ENCODE results near the gene NTRK2.

Gene NTRK2

DNA sequence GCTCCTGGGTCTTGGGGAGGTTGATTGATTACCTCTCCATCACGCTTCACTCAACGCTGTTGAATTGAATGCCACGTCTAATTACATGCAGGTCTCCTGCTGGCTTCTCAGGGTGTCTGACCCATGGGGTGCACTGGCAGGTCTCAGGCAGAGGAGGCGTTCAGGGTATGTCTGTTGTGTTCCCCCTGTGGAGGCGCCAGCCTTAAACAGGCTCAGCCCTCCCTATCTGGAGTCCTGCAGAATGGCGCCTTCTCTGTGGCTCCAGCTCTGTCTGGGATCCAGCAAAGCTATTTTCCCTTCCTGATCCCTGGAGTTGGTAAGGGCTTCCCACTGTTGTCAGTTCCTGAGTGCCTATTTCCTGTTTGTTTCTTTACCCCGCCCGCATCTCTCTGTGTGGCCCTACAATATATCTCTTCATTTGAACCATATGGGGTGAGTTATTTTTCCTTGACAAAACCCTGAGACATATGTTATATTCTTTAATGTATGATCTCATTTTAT is 150.0 kb downstream of the NTRK2 start:
- no peak for DNase-seq (ENCODE audit: low spot score)

DNA sequence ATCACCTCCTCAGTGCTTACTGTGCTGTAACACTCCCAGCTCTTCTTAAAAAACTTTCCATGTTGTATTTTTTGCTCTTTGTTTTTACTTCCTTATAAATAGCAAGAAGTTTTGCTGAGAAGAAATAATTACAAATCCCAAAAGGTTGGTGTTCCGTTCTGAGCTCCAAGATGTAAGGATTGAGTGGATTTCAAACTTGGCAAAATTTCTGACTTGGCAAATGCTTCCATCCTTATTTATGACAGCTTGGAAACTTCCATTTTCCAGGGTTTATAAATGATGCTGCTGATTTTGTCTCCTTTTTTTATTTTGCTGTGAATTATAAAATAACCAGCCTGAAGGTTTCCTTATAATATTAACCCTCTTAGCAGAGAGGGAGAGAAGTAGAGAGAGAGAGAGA is 151.9 kb downstream of the NTRK2 start:
- no peak for DNase-seq (ENCODE audit: low spot score)

DNA sequence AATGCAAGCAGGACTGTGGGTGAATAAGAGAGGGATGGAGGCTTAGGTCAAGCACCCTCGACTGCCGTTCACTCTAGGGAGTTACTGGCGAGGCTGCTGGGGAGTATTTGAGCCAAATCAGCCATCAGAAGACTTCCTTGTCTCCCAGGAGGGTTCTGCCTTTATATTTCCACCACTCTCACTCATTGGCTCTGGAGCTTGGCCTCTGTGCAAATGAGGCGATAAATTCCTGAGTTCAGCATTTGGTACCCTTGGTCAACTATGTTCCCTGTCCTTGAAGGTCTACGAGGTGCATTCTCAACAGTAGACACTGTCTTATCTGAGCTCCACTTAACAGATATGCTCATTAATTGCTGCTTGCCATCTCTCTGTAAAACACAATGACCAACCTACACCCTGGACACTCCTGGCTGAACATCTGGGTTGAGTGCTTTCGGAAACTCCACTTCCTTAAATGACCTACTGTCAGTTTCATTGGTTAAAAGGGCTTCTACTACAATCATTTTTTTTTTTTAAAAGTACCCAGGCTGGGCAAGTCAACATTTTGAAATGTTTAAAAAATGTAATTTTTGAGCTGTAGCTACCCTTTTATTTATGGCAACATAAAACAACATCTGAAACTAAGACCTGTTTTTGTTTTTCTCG is 153.2 kb downstream of the NTRK2 start:
- DNase-seq (ENCODE audit: low spot score) = no peak

DNA sequence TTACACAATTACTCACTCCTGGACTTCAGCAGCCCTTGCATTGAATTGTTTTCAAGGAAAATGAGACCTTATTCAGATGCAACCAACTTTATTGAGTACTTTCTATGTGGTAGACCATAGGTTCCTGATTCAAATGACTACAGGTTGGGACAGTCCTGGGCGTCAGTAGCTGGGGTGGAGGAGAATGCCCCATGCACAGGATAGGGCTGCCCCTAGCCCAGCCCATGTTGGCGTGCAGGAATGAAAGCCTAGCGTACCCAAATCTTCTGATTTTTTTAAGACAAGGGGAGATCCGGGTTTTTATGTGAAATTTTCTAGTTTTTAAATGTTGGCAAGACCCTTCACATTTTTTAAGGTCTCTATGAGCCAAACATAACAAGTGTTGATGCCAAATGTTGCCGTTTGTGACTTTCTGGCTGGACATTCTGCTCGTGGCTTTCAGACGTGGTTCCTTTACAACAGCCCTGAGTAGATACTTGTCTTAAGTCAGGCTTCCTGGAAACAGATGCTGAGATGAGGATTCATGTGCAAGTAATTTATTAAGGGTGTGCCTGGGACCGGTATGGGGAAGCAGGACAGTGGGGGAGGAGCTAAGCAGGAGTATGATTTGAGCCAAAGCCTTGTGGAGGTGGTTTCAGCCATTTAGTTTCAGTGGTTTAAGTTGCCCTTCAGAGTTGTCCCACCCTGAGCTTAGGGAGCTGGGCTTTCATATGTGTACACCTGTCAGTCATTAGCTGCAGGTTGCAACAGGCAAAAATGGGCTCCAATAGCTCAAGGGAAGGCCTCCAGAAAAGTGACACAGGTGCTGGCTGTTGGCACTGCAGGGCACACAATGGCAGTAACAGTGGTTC is 154.1 kb downstream of the NTRK2 start:
- DNase-seq (ENCODE audit: low spot score) = no peak

DNA sequence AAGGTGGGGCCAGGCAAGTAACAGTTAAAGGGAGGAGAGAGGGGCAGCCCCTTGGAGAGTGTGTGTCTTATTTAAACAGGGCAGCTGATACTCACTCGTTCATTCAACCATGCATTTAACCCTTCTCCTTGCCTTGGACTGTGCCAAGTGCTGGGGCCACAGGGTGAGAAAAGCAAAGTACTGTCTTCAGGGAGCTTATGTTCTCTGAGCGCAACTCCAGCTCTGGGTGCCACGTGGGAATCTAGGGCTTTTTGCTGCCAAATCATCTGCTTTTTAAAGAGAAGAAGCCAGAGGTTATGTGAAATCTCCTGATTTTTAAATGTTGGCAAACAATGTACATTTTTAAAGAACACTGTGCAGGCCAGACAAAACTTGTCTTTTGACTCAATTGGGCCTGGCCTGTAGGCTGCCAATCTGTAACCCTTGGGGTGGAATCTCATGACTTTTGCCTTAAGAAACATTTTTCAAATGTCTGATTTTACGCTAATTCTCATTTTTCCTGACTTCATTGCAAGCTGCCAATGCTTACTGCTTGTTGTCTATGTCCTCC is 157.8 kb downstream of the NTRK2 start:
- no peak for DNase-seq (ENCODE audit: low spot score)

DNA sequence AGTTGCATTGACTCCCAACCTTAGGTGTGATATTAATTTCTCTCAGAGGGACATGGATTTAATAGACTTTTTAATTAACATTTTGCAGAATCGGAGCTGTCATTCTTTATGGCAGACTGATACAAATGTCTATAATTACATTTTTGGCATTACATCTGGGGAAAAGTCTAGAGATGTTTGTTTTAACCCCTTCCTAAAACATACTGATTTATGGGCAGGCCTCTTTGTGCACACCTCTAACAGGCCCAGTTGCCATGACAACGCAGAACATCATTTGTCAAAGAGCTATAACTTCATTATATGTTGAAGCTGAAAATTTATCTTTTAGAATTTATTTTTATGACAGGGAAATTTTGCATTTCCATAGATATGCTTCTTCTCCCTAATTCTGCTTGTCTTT is 158.5 kb downstream of the NTRK2 start:
- no peak for DNase-seq (ENCODE audit: low spot score)

DNA sequence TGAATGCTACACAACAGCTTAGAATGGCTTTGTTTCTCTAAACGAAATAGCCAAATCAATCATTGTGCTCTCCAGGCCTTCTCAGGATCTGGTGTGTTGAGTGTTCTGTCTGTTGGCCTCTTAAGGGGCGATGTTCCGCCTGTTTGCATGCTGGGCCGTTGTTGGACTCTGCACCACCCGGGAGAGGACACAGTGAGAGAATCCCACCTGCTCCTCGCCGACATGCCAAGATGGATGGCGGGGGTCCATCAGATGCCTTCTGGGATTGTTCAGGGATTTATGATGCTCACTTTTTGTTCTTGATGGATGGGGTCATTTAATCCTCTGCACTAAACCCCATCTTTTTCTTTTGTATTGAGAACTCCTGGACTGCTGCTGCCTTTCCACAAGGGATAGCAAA is 159.9 kb downstream of the NTRK2 start:
- no peak for DNase-seq (ENCODE audit: low spot score)

DNA sequence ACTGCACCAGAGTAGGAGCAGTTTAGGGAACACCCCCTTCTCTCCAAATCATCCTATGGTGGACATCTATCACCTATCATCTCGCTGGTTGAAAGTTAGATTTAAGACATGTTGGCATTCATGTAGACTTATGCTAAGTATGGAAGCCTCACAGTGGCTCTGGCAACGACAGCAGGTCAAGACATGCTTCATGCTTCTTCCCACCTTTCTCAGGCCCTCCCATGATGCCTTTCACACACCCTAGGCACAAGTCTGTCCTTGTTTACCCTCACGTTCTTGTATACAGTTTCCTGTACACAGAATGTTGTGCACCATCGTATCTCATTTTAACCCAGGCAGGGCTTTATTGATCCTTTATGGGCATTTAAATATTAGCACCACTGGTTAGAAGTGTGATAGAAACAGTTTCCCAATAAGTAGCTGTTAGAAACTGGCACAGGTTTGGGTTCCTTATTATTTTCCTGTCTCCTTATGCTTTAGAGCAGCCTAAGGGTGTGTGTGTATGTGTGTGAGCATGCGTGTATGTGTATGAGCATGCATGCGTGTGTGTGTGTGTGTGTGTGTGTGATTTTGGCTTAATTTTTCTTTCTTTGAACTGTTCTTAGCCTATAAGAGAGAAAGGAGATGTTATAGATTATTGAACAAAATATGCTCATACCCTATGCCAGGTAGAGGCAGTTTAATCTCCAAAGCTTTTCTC is 160.6 kb downstream of the NTRK2 start:
- DNase-seq (ENCODE audit: low spot score) = no peak

DNA sequence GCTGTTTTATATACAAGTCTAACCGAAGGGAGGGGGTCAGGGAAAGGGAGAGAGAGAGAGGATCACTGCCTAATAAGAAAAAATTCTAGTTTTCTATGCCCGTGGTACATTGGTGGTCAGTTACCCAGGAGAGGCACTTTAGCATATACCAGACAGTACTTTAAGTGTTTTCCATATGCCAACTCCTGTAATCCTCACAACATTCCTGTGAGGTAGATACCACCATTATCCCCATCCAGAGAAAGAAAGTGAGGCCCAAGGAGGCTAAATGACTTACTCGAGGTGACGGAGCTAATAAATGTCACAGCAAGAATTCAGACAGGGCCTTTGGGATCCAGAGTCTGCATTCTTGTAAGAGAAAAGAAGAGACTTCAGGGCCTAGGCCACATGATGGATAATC is 161.8 kb downstream of the NTRK2 start:
- no peak for DNase-seq (ENCODE audit: low spot score)

DNA sequence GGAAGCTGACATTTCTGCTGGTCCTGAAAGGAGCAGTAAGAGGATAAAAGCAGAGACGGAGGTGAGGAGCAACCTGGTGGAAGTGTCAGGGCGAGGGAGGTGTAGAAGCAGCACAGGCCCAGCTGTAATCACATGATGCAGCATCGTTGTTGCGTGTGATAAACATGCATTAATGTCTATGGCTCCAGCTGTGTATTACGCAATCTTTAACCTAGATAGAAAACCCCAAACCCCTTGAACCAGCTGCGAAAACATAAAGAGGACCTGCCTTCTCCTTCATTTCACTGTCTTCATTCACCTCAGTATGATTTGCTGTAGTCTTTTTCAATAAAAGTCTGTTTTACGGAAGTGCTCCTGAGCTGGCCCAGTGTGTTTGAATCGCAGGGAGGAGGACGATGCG is 162.9 kb downstream of the NTRK2 start:
- no peak for DNase-seq (ENCODE audit: low spot score)

DNA sequence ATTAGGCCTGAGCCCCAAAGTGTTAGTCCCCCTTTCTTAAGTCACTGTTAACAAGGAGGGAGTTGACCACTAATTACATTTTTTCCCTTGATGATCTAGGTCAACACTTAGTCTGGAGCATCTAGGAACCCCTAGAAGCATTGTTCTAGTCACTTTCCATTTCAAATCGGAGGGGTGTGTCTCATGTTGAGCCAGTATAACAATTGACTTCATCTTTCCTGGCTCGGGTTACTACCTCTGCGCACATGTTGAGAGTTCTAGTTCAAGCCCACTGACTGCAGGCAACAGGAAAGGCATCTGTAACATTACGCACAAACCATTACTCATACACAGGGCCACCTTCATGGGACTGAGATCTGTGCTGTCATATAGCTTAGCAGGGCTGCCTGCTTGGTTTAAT is 164.9 kb downstream of the NTRK2 start:
- DNase-seq (ENCODE audit: low spot score) = no peak

DNA sequence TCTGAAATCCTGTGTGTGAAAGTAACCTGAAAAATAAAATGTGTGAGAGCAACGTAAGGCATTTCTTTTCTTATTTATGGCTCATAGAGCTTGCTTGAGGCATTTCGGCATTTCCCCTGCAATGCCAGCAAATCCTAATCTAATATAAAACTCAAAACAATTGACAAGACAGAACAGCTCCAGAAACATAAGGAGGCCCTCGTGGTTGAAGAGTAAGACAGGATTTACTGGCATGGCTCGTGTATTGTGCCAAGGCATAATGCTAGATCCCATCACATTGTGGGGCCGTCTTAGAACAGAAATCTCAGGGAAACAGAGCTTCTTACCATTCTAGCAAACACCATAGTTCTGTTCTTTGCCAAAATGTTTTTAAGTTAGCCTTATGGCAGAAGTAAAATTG is 166.2 kb downstream of the NTRK2 start:
- DNase-seq (ENCODE audit: low spot score) = no peak

DNA sequence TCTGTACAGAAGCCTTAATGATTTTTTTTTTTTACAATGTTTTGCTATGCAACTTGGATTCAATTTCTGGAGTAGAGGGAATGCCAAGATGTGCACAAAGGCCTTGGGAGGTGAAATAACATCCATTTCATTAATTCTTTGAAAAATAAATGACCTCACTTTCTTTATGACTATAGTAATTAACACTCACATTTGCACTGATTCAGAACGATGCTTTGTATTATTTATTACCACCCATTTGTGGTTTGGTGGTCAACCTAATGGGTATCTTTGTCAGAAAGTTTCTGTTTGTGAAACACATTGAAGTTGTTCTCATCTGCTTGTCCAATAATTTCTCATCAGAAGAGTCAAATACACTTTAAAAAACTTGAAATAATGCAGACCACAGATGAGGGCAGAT is 169.3 kb downstream of the NTRK2 start:
- DNase-seq (ENCODE audit: low spot score) = no peak

DNA sequence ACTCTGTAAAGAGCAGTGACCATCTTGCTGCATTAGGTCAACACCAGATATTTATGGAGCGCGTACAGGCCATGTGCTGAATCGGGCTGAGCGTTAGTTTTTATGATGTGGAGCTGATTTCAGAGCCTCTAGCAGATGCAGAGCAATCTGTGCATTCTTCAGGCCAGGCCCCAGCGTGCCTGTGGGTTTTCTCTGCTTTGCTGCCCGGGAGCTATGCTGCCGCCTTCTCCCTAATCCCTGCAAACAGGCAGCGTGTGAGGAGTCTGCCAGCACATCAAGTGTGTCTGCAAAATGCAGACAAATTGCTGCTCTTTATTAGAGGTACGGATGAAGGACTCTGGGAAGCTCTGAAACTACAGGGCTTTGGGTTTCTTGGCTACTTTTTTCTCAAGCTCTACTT is 170.0 kb downstream of the NTRK2 start:
- no peak for DNase-seq (ENCODE audit: low spot score)

DNA sequence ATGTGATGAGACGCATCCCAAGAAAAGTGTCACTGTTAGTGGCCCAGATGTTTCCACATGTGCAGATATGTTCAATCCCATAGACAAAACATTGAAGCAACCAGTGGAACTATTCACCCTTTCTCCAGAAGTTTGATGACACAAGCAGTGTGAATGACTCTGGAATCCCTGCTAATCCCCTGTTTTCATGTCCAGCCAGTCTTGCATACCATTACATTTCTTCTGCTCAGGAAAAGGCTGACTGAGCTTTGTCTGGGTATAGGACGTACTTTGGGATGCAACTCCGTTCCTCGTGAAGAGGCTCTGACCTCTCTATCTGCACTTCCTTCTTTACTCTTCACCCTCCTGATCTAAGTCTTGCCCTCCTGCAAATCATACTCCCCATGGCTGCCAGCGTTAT is 172.4 kb downstream of the NTRK2 start:
- no peak for DNase-seq (ENCODE audit: low spot score)

DNA sequence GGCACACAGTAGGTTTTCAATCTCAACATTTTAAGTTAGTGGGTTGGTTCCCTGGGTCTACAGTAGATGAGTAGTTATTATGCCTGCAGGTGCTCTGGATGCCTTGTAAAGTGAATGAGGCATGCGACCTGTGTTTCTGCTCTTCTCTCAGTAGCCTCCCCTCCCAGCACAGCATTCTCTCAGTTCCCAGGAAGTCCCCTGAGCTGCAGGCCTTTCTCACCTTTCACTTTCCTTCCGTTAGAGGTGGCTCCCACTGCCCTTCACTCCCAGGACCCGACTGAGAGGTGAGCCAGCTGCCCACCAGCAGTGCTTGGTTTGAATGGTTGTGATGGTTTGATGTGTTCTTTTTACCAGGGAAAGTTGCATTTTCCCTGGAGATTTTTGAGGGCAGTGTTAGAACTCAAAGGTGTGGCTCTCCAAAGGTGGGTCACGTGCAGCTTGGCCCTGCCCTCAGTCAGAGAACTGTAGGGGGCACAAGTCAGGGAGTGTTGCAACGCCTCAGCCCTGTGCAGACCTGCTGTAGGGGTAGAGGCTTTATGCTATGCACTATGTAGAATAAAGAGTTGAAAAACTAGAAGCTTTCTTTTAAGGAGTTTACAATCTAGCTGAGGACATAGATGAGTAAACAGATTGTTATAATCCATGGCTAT is 173.8 kb downstream of the NTRK2 start:
- no peak for DNase-seq (ENCODE audit: low spot score)

DNA sequence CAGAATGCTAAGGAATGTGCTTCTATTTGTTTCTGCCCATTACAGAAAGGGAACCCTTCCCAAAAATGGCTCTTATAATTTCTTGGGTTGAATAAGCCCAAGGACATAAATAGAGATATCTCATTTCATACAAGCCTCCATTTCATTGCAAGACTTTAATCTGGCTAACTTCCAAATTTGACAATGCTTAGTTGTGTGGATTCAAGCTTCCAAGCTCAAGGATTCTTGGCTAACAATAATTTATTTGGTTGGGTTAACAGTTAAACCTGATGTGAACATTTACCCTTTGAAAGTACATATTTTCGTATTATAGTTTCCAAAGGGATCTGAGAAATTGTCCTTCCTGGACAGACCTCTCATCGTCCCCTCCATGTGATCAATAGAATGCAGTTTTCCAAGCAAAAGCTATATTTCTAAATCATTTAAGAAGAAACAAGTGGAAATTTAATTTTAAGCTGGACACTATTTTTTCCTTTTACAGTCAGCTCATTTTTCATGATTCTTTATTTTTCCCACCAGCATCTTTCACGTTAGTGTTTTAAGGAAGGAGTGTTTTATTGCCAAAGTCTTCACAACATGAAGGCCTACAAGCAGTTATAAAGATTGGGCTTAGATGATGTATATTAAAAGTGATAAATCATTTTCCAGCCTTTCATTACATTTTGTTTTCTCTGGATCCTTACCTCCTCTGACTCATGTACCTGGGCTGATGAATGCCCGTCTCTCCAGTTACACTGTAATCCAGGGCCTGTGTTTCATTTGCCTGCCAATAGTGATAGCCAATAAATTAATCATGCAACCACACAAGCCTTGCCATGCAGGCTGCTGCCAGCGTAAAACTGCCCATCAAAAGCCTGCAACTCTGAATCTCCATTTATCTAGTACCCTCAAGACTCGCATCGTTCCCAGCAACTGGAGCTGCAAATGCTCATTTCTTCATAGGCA is 176.7 kb downstream of the NTRK2 start:
- DNase-seq (ENCODE audit: low spot score) = no peak

DNA sequence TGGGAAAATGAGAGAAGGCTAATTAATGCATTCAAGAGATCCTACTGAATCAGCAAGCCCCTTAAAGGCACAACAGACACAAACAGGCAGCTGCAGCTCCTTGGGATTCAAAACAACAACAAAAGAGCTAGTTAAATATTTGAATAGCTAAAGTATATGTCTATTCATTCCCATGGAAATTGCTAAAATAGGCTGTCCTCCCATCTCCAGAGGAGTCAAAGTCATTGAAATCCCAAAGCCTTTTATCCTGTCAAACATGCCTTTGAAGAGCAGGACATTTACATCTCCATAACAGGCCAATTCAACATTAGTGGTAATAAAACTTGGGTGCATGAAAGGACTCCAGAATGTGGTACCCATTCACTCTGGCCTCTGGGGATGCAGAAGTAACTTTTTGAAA is 177.4 kb downstream of the NTRK2 start:
- no peak for DNase-seq (ENCODE audit: low spot score)

DNA sequence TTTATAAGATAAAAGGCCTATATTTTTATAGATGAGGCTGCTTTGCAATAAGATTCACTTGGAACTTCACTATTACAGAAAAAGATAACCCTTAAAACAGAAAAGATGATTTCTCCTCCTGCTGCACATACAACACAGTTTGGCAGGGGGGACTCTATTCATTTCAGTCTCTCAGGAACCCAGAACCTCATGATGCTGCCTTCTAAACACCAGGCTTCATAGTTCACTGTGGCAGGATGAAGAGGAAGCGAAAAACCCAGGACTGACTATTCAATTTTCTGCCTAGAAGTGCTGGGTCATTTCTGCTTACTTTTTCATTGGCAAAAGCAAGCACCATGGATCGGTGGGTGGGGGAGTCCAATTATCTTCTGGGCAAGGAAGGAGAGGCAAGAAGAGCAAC is 179.5 kb downstream of the NTRK2 start:
- no peak for DNase-seq (ENCODE audit: low spot score)

DNA sequence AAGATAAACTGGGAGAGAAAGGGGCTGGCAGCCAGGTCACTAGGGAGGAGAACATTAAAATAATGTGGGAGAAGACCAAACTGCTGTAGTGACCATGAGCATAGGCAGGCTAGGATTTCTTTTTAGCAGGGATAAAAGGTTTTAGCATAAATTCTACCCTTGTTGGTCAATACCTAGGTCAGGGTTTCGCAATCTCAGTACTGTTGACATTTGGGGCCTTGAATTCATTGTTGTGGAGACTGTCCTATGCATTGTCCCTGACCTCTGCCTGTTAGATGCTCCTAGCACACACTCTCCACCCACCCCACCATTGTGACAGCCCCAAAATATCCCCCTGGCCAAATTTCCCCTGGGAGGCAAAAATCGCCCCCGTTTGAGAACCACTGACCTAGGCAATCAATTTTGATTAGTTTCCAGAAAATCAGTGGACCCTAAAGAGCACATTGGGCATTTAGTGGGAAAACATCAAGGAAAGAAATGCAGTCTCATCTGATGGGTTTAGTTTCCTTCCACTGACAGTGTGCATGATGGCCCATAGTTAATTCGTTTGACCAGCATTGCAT is 181.4 kb downstream of the NTRK2 start:
- DNase-seq (ENCODE audit: low spot score) = no peak
